ENCODE results near the gene AP5Z1.

DNA sequence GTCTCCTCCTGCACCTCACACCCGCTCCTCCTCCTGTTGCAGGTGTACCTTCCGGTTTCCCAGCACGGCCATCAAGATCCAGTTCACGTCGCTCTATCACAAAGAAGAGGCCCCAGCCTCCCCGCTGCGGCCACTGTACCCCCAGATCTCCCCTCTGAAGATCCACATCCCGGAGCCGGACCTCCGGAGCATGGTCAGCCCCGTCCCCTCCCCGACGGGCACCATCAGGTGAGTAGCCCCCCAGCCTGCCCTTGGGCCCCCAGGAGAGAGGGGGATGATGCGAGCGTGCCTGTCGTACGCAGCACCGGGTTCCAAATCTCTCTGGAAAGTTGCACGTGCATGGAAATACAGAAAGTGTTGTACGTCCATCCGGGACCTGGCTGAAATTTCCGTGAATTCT lies 34.6 kb upstream of the AP5Z1 start:
- TF ChIP-seq, protein P1, sequence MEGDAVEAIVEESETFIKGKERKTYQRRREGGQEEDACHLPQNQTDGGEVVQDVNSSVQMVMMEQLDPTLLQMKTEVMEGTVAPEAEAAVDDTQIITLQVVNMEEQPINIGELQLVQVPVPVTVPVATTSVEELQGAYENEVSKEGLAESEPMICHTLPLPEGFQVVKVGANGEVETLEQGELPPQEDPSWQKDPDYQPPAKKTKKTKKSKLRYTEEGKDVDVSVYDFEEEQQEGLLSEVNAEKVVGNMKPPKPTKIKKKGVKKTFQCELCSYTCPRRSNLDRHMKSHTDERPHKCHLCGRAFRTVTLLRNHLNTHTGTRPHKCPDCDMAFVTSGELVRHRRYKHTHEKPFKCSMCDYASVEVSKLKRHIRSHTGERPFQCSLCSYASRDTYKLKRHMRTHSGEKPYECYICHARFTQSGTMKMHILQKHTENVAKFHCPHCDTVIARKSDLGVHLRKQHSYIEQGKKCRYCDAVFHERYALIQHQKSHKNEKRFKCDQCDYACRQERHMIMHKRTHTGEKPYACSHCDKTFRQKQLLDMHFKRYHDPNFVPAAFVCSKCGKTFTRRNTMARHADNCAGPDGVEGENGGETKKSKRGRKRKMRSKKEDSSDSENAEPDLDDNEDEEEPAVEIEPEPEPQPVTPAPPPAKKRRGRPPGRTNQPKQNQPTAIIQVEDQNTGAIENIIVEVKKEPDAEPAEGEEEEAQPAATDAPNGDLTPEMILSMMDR (IDR thresholded peaks at IDR 0.05), result no peak
- no peak for TF ChIP-seq POLR2A (IDR thresholded peaks at IDR 0.05)

All from heart left ventricle (tissue), 13 donors.